GM12873 (cell line): Measurements from ENCODE around the gene DBI.

Experiments used
- CTCF ChIP-seq: IDR thresholded peaks from 2 replicates; pipeline ENCODE4 v1.5.1; 2012; ENCODE audit warnings: low read depth, mild to moderate bottlenecking, moderate library complexity, low read length, control low read depth; ENCODE audit not compliant: insufficient read depth; ENCODE audit errors: missing control alignments

Gene DBI

GRCh38 chr2:119364798-119365197, 2.0 kb upstream of the DBI start:
- TF ChIP-seq CTCF: no peak

GRCh38 chr2:119365436-119365835, 1.3 kb upstream of the DBI start:
- TF ChIP-seq CTCF: no peak

- TF ChIP-seq CTCF: no peak
Observed at GRCh38 chr2:119366161-119366648, 572 bp upstream of the DBI start.

GRCh38 chr2:119367472-119368099, 809 bp downstream of the DBI start:
- no peak for TF ChIP-seq CTCF

GRCh38 chr2:119369845-119370244, 3.1 kb downstream of the DBI start:
- TF ChIP-seq CTCF: no peak

GRCh38 chr2:119371111-119371510, 4.3 kb downstream of the DBI start:
- no peak for TF ChIP-seq CTCF

GRCh38 chr2:119372778-119373568, 6.2 kb downstream of the DBI start:
- TF ChIP-seq CTCF: no peak
